GM10248 (cell line): ENCODE results near the gene EFCAB10.
A peak's percentile ranks its signal among the peaks of the same experiment; 100 is the strongest.

Source experiments
- CTCF ChIA-PET: fragments of 300-600 bp; sonication (Branson Sonifier 250); formaldehyde crosslinking; extraction: SDS; loops from one replicate; lab custom pipeline; 2021; ENCODE audit warnings: antibody characterized with exemption; lab: Yijun Ruan, JAX
- POLR2A ChIA-PET: fragments of 350-650 bp; sonication (Branson Sonifier 250); formaldehyde crosslinking; extraction: SDS; loops from one replicate; lab custom pipeline; 2020; ENCODE audit warnings: antibody characterized with exemption; lab: Yijun Ruan, JAX
- DNase-seq: peaks from one replicate; pipeline ENCODE4 v3.0.0; 2012; ENCODE audit errors: extremely low spot score
- CTCF ChIP-seq: IDR thresholded peaks from 2 replicates; pipeline ENCODE4 v1.5.1; 2012; ENCODE audit warnings: mild to moderate bottlenecking, low read depth; ENCODE audit errors: extremely low read depth, missing control alignments, control extremely low read depth

EFCAB10 gene

GRCh38 chr7:105587909-105588635, 6.8 kb upstream of the EFCAB10 start:
- CTCF ChIA-PET: interaction anchor here (0.9 to 2.6 kb wide), 6 partner anchors 9 to 604 kb away, joined by 3 to 8 read pairs (median 6); partner anchors contain the start of gene RINT1

GRCh38 chr7:105585850-105586500, 4.7 kb upstream of the EFCAB10 start:
- CTCF ChIA-PET: interaction anchor here (0.8 to 2.4 kb wide), 5 partner anchors 9 to 664 kb away, joined by 3 to 5 read pairs (median 4); no protein-coding TSS in a partner anchor

More at GRCh38 chr7:105587909-105588635, 6.8 kb upstream of the EFCAB10 start:
- no peak for DNase-seq
- POLR2A ChIA-PET: no interaction called here
- TF ChIP-seq CTCF: no peak

GRCh38 chr7:105584165-105584564, 2.9 kb upstream of the EFCAB10 start:
- POLR2A ChIA-PET: no interaction called here
- CTCF ChIA-PET: no interaction called here
- DNase-seq: no peak
- no peak for TF ChIP-seq CTCF

More at GRCh38 chr7:105585850-105586500, 4.7 kb upstream of the EFCAB10 start:
- peak; percentile 29 for DNase-seq
- TF ChIP-seq CTCF: no peak
- POLR2A ChIA-PET: no interaction called here

- no peak for TF ChIP-seq CTCF
- ChIA-PET CTCF (no interaction called here), POLR2A (no interaction called here)
These were observed 1.8 kb upstream of the EFCAB10 start for GRCh38 chr7:105583061-105583460.

GRCh38 chr7:105580022-105580740, 1.1 kb downstream of the EFCAB10 start:
- no peak for TF ChIP-seq CTCF
- no peak for DNase-seq
- ChIA-PET POLR2A (no interaction called here), CTCF (interaction anchor here (1.2 to 1.9 kb wide), 3 partner anchors 8 to 49 kb away, joined by 3 to 7 read pairs (median 6); no protein-coding TSS in a partner anchor)

More at GRCh38 chr7:105583061-105583460, 1.8 kb upstream of the EFCAB10 start:
- DNase-seq: no peak

GRCh38 chr7:105578496-105578895, 2.8 kb downstream of the EFCAB10 start:
- DNase-seq: no peak
- ChIA-PET CTCF (interaction anchor here (1.9 kb wide), 2 partner anchors 10 to 13 kb away, joined by 6 to 7 read pairs; no protein-coding TSS in a partner anchor), POLR2A (no interaction called here)
- no peak for TF ChIP-seq CTCF
